Suppressor macrophage treated with lipopolysaccharide for 4 hours (primary cell): Measurements from ENCODE around the gene ELOVL7.

Experiments
- DNase-seq: peaks from one replicate; pipeline ENCODE4 v3.0.0-alpha.2; 2020

ELOVL7 gene

GRCh38 chr5:60710362-60710761 is 133.7 kb downstream of the ELOVL7 start:
- DNase-seq = no peak

- no peak for DNase-seq
Measured at GRCh38 chr5:60705144-60705543, 138.9 kb downstream of the ELOVL7 start.

GRCh38 chr5:60703944-60704343 is 140.1 kb downstream of the ELOVL7 start:
- DNase-seq = no peak
